Anterior cingulate cortex (tissue), 58 donors: ENCODE results near the gene GPR135.
A peak's percentile ranks its signal among the peaks of the same experiment; 100 is the strongest.

Experiments used
- DNase-seq, 58 donors: peaks; one replicate each; lab custom pipeline; 2025; lab: John Stamatoyannopoulos, UW

GPR135 gene, protein sequence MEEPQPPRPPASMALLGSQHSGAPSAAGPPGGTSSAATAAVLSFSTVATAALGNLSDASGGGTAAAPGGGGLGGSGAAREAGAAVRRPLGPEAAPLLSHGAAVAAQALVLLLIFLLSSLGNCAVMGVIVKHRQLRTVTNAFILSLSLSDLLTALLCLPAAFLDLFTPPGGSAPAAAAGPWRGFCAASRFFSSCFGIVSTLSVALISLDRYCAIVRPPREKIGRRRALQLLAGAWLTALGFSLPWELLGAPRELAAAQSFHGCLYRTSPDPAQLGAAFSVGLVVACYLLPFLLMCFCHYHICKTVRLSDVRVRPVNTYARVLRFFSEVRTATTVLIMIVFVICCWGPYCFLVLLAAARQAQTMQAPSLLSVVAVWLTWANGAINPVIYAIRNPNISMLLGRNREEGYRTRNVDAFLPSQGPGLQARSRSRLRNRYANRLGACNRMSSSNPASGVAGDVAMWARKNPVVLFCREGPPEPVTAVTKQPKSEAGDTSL

DNA sequence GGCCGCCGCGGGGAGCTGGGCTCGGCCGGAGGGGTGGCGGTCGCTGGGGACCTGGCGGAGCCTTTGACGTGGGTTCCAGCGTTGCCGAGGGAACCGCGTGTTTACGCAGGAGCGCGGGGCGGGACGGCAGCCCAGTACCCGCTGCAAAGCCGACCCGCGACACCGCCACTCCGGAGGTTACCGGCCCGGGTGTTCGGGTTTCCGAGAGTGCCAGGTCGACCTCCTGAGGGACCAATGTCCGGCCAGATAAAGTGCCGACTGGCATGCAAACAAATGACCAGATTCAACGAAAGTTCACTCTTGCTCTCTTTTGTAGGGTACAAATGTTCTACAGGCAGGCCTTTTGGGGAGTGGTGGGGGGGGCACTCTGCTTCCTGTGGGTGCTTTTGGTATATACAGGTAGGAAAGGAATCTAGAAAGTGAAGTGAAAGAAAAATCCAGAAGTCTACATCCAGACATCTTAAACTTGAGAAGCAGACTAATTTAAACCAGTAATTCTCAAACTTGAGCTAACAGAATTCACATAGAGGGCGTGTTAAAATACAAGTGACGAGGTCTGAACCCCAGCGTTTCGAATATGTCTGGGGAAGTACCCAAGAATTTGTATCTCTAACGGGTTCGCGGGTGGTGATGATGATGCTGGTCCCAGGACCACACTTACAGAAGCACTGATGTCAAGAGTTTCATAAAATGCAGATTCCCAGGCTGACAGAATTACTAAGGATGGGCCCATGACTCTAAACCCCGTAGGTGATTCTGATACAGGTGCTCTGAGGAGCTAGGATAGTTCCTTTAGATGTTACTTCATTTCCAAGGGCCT, at the start of gene GPR135:
TSS of gene GPR135 (minus strand) at position 65 of the 820 bp plus-strand sequence. CDS start 154 bp downstream, outside the sequence.
- peak in 40 of 58 donors; percentile 23 to 81 (median 63) for DNase-seq

DNA sequence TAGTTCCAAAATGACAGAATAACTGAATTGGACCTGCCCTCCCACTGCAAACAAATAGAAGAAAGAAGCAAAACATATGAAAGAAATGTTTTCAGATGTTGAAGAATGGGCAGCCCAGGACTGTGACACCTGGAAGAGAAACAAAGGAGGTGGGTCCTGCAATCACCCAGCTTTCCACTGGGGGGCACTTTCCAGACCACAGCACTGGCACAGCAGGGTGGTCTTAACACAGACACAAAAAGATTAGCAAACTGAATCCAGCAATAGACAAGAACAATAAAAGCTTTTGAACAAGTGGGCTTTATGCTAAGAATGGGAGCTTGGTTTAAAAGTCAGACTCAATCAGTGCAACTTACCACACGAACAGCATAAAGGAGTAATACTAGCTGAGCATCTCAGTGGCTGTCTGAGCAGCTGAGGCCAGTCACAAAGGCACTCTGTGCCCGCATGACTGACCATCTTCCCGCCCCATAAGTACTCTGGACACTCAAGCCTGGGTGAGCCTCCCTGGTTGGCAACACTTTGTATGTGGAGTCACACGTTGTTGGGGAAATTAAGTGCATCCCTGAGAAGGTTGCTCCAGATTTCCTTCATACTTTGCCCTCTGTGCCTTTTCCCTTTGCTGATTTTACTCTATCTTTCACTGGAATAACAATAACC, 46.9 kb upstream of the GPR135 start:
- DNase-seq = peak in 1 of 58 donors; percentile 1

DNA sequence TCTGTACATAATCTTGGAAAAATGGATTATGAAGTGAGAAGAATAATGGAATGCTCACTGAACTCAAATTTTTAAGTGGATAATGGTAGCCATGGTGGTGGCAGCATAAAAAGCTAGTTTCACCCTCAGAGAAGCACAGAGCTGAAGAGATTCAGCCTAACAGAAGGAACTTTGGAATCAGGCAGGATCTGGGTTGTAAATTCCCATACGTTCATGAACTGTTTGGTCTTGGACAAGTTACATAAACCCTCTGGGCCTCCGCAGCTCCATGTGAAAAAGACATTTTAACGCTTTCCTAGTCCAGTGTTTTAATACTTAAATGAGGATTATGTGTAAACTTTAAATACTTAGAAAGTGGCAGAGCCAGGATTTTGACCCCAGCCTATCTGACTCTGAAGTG, 45.8 kb upstream of the GPR135 start:
- DNase-seq = no peak

DNA sequence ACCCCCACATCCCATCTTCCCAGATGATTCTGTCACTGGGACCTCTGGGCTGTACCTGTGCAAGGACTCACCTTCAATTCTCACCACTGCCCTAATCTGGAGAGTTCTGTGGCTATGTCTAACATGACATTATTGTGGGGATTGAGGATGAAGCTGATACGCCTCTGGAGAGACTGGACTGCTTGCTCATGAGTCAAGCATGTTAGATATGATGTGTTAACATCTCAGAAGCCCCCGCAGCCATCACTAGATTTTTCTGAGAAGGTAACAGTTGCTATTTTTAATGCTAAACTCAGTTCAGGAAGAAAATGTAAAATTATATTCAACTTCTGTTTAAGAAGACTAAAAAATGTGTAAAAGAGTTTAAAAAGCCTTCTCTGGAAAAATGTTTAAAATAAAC, 44.8 kb upstream of the GPR135 start:
- DNase-seq = no peak

DNA sequence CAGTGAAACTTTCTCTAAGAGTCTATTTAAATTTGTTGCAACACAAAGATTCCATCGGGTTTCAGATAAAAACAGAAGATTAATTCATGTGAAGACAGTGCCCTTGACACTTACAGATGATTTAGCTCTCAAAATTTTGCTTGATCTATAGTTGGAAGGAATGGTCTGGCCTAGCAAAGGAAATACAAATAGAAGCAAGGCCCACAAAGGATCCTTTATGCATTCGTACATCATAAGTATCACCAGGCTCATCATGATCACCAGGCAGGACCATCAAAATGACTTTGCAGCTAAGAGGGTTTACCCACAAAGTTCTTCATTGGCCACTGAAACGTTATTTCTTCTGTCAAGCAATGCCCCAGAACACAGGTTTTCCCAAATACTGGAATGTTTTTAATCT, 43.9 kb upstream of the GPR135 start:
- DNase-seq = no peak

DNA sequence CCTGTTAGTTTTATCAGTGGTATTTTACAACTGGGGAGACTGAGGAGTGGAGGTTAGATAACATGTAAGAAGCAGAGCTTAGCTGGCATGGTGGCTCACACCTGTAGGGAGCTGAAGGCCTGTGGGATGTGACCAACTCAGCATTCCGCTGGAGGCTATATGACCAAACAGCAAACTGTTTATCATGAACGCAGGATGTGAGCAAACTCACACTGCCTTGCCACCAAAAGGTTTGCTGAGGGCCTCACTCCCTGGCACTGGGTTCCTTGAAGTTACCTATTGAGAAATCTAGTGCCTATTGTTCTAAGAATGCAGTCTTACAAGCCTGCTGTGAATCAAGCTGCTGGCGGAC, 42.5 kb upstream of the GPR135 start:
- no peak for DNase-seq

DNA sequence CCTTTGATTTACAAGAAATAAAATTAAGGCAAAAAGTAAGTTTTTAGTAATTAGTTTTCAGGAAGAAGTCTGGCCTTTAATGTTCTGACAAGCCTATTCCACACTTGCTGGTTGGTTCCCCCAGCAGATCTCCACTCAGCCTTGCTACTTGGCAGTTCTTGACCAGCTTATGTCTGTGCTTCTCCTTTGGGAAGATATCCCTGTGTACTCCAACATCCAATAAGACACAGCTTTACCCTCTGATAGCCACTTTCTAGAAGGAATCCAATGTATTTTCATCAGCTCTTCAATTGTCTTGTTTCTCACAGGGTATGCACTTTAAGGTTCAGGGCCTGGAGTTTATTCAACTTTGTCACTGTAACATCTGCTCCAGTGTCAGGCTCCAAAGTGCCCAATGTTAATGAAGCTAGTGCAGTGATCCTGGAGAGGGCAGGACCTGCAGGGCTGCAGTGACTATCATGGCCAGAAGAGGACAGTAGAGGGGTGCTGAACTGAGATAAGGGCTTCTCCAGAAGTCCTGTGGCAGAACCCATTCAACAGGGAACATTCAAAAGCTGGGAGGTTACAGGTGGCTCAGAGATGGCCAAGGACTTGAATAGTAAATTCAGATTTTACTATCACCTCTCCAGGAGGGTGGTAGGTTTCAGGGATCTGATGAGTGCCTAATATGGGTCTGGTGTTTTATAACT, 42.0 kb upstream of the GPR135 start:
- DNase-seq = peak in 28 of 58 donors; percentile 3 to 54 (median 13)

DNA sequence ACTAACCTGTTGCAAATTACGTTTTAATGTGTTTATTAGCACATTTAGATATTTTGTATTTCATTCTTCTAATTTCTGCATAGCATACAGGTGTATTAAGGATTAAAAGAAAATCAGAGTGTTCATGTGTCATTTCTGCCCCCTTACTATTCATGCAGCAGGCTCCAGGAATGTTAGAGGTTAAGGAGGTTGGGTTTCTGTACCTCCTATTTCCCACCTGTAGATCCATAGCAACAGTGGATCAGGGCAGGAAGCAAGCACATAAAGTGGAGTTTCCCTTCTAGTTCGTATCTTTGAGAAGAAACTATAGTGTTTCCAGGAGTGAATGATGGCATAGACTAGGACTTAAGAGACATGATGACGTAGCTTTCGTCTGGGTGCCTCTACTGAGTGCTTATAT, 38.1 kb upstream of the GPR135 start:
- DNase-seq = no peak

DNA sequence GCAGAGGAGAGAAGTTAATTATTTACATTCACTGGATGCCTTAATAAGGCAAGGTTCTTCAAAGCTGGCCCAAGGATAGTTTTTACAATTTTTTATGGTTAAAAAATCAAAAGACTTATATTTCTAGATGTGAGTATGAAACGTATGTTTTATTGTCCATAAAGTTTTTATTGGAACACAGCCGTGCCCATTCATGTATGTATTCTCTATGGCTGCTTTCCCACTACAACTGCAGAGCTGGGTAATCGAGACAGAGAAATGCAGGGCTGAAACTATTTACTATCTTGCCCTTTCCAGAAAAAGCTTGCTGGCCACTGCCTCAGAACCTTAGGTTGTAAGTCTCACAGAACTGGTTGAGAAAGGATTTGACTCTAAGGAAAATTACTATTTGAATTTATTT, 35.6 kb upstream of the GPR135 start:
- no peak for DNase-seq

DNA sequence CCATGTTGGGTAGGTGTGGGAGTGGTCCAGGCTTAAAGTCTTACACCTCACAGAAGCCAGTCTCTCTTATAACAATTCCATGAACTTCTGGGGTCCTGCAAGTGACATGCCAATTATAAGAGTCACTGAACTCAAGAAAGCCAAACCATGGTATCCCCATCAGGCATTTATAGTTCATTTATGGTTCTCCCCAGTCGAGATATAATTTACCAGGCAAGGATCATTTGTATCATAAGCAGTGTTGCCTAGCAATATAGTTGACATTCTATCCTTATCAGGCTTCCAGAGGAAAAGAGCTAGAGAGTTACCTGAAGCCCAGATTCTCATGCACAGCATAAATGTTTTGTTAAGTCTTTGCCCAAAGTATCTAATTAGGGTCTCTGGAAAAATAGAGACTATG, 27.2 kb upstream of the GPR135 start:
- DNase-seq = no peak

DNA sequence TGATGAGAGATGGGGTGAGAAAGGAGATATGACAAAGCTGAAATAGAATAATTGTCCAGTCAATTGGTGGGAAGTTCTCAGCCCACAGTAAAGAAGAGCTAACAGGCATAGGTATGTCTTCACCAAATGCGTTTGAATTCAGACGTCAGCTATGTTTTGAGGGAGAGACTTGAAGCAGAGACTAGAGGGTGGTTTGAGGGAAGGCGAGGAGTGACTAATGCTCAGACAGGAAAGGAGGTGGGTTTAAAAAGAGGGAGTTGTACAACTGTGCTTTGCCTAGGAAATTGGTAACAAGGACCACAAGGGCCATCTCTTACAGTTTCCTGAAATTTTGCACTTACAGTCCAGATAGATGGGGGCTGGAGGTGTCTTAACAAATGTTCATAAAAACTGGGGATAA, 25.6 kb upstream of the GPR135 start:
- no peak for DNase-seq

DNA sequence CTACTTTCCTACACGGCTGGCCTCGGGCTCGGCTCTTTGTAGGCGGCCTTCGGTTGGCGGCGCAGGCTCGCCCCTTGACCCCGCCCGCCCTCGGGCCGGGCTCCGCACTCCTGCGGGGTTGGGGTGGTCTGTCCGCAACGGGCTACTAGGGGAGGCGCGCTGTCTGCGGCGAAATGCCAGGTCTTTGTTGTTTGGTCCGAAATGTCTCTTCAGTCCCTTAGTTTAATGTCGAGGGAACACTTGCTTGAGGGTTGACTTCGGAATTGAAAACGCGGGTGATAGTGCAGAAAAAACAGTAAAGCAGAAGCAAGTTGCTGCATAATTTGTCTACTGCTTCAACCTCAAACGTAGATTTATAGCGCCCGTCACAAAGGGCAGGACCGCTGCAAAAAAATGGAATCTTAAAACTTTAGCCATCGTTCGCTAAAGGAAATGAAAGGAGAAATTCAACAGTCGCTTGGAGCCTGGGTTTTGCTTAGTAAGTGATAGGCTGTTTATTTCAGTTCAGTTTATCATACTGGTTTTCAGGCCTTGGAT, 19.5 kb upstream of the GPR135 start:
- peak in 2 of 58 donors; percentile 71 to 87 for DNase-seq

DNA sequence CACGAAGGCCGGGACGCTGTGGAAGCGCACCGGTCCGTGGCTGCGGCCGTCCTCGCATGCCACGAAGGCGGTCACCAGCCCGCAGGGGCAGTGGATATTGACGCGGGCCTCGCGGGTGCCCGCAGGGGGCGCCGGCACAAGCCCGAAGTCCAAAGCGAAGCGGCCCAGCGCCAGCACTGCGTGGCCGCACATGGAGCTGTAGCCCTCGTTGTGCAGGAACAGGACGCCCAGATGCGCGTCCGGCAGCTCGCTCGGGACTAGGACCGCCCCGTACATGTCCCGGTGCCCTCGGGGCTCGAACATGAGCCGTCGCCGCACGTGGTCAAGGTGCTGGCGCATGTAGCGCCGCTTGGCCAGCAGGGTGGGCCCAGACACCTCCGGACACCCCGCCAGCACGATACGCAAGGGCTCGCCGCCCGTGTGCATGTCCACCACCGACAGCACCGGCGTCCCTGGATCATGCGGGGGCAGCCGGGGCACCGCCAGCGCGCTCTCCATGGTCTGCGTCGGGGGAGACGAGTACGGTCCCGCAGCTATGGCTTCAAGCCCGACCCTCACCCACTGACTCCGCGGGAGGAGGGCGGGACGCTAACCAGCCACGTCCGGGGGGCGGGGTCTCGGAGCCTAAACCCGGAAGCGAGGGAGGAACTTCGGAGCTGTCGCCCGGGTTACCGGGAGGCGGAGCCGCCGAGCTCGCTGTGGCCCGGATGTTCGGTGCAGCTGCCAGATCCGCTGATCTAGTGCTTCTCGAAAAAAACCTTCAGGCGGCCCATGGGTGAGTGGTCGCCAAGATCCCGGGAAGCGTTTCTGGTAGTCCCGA, 18.8 kb upstream of the GPR135 start, which contains the start of the genes JKAMP and L3HYPDH:
TSS of gene JKAMP (plus strand) at position 699 of the 820 bp plus-strand sequence. CDS start at position 772, 73 bp downstream.
TSS of gene L3HYPDH (minus strand) at position 590 of the 820 bp plus-strand sequence. CDS start at position 498, 92 bp downstream.
- peak; percentile 77 to 97 (median 94) for DNase-seq

DNA sequence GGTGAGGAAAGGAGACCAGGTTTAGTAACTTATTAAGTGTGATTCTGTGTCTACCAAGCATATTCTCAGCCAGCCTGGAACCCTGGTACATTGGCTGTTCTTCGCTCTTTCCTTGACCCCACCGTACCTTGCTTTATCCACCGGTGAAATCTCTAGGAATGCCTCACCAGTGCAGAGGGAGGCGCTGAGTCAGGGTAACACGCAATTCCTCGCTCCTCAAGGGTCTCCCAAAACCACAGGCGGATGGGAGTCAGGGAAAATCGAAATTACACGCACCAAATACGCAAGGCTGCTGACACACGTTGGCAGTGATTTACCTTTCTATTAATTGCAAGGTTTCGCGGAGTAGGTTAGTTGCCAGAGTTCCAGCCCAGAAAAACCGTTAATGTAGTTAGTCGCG, 18.2 kb upstream of the GPR135 start:
- peak in 4 of 58 donors; percentile 19 to 56 (median 20) for DNase-seq

DNA sequence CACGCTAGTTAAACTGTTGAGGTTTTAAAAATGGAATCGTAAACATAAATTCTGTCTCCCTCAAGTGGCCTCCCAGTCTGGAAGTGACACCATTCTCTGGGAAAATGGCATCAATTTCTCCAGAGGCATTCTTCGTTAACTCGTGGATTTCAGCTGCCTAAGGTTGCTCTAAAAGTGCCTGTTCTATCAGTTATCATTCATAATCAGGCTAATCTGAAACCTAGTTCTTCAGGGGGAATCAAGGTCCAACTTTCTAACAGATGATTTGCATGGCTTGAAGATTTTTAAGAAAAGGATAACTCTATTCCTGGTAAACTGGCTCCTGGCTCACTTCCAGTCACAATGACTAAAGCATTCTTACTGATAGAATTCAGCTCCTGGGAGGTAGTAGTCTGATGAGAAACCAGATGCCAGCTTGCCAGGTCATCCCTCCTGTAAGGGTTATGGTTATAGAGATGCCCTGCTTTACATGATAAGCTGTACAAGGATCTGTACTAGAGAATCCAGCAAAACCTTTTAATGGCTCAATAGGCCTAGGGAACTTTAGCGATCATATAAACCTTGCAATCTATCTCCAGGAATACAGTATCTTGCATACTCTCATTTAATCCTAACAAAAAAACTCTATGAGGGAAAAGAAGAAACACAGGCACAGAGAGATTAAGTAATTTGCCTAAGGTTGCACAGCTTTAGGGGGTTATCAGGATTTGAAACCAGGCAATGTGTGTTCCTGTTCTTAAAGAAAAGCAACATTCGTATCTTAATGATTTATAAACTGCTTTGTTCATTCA, 17.6 kb upstream of the GPR135 start:
- peak in 6 of 58 donors; percentile 1 to 45 (median 10) for DNase-seq

DNA sequence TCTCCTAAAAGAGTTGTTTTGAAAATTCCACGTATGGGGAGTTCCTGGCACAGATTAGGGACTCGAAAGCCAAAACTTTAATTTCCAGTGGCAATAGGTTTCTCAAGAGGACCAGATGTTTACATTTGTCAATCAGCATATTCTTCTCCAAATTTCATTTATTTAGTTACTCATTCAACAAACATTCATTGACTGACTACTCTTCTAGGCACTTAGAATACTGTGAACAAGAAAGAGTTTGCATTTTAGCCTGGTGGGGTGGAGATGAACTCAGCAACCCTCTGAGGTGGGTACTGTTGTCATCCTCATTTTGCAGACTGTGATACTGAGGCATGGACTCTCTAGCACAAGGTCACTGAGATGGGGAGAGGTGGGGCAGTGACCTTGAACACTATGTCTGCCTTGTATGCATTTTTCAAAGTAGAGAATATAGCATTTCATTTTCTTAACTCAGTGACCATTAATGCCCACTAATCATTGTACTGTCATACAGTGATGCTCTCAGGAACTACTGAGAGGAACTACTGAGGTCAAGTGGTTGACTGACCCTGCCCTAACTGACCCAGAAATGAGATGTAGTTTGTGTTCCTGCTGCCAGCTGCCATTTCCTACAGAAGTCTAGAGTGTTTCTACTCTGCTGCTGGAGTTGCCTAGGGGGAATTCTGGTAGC, 16.8 kb upstream of the GPR135 start:
- no peak for DNase-seq

DNA sequence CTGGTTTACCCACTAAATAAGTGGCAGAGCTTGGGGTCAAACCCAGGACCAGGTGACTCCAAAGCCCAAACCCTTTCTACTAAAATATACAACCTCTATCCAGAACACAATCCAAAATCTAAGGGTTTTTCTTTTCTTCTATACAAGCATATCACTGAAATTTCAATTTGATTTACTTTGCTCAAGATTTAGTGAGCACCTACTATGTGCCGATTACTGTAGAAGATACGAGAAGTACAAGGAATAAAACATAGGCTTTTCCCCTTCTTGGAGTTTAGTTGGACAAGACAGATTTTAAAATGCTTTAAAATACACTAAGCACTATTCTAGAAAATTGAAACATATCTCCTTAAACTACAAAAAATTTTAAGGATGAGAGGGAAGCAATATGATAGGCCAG, 16.2 kb upstream of the GPR135 start:
- DNase-seq = no peak
